Measurements from ENCODE around the gene ZNF488.

DNA sequence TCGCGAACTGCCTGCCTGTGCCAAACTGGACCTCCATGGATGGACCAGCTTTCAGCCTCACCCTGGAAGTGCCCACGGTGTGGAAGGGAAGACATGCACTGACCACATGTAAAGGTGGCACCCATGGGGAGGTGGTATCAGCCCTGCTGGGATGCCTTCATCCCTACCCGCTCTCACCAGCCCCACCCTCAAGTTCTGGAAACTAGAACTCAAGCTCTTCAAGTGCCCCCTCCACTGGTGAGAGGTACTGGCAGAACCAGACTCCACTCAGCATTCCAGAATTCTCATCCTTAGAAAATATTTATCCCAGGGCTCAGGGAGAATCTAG lies 5.9 kb downstream of the ZNF488 start:
- TF ChIP-seq POLR2AphosphoS5 (IDR thresholded peaks at IDR 0.05) = no peak
- TF ChIP-seq, protein P1, sequence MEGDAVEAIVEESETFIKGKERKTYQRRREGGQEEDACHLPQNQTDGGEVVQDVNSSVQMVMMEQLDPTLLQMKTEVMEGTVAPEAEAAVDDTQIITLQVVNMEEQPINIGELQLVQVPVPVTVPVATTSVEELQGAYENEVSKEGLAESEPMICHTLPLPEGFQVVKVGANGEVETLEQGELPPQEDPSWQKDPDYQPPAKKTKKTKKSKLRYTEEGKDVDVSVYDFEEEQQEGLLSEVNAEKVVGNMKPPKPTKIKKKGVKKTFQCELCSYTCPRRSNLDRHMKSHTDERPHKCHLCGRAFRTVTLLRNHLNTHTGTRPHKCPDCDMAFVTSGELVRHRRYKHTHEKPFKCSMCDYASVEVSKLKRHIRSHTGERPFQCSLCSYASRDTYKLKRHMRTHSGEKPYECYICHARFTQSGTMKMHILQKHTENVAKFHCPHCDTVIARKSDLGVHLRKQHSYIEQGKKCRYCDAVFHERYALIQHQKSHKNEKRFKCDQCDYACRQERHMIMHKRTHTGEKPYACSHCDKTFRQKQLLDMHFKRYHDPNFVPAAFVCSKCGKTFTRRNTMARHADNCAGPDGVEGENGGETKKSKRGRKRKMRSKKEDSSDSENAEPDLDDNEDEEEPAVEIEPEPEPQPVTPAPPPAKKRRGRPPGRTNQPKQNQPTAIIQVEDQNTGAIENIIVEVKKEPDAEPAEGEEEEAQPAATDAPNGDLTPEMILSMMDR (IDR thresholded peaks at IDR 0.05) = no peak

Measured in esophagus muscularis mucosa (tissue), 3 donors.